Body of pancreas (tissue), 4 donors: ENCODE measurements around the gene CAMKK2. TPM values are rescaled to one million over a fixed set of nuclear protein-coding genes. Genes with fewer than 3 reads are reported as not detected.

ENCODE experiments used
- ATAC-seq: fragments of 150-250 bp; one replicate; pipeline ENCODE4 v1.9.1; 2016
- DNase-seq, 4 donors: peaks; one replicate each; pipeline ENCODE4 v3.0.0-alpha.2; 2019
- H3K27ac ChIP-seq, 4 donors: fragments of 200-600 bp; sonication (generic); 1 replicate in 3 of 4; 2 replicates in 1 of 4; pipeline versions ENCODE4 v1.5.1 to v1.6.1; 2016 to 2019; ENCODE audit warnings: mild to moderate bottlenecking in 1 of 4, mixed read lengths in 1 of 4, moderate library complexity in 1 of 4
- H3K27me3 ChIP-seq, 2 donors: fragments of 200-600 bp; sonication (generic); one replicate each; pipeline ENCODE4 v1.6.0; 2016; ENCODE audit warnings: mild to moderate bottlenecking in 1 of 2
- H3K36me3 ChIP-seq, 2 donors: fragments of 200-600 bp; sonication (generic); replicated peaks in 1 of 2; 2 replicates each; pipeline ENCODE4 v1.5.1; 2016; ENCODE audit warnings: low read depth in 2 of 2; ENCODE audit not compliant: insufficient read depth in 1 of 2
- H3K4me1 ChIP-seq: fragments of 200-600 bp; sonication (generic); one replicate; pipeline ENCODE4 v1.6.0; 2016
- H3K4me3 ChIP-seq, 2 donors: fragments of 200-600 bp; sonication (generic); 1 replicate in 1 of 2; 2 replicates in 1 of 2; pipeline ENCODE4 v1.5.1; 2016 to 2019
- H3K9me3 ChIP-seq, 3 donors: fragments of 200-600 bp; sonication (generic); 1 replicate in 2 of 3; 2 replicates in 1 of 3; pipeline ENCODE4 v1.5.1; 2016
- POLR2A ChIP-seq, 3 donors: fragments of 450-650 bp; IDR thresholded peaks; one replicate each; pipeline ENCODE4 v1.6.1; 2016; ENCODE audit warnings: antibody characterized with exemption in 3 of 3, mild to moderate bottlenecking in 2 of 3
- WGBS, 2 donors: methylation state at CpG; one replicate each; pipeline ENCODE4 v1.1.5; 2017; 5-methylcytosine and 5-hydroxymethylcytosine counted together
- intact Hi-C: fragments of 100-400 bp; cut with DNase I; formaldehyde crosslinking; loops from one replicate; pipeline ENCODE4 v1.15.1; 2023
- total RNA-seq, 2 donors: library from RNA; depleted of rRNA; stranded (reverse); fragments of >200 nt; gene quantifications; one replicate each; pipeline ENCODE4 v1.1.0, GENCODE V29; 2016
- TF ChIP-seq, protein P1 (sequence below), 7 experiments: fragments of 450-650 bp in 4 of 7; fragments of 200-600 bp in 3 of 7; sonication (generic) in 3 of 7; IDR thresholded peaks; one replicate each; pipeline ENCODE4 v1.5.1; 2016 to 2019; ENCODE audit warnings: antibody characterized with exemption in 7 of 7

The CAMKK2 gene
- total RNA-seq, 2 donors from 2014 or later, result 17.4 to 70.5 TPM

DNA sequence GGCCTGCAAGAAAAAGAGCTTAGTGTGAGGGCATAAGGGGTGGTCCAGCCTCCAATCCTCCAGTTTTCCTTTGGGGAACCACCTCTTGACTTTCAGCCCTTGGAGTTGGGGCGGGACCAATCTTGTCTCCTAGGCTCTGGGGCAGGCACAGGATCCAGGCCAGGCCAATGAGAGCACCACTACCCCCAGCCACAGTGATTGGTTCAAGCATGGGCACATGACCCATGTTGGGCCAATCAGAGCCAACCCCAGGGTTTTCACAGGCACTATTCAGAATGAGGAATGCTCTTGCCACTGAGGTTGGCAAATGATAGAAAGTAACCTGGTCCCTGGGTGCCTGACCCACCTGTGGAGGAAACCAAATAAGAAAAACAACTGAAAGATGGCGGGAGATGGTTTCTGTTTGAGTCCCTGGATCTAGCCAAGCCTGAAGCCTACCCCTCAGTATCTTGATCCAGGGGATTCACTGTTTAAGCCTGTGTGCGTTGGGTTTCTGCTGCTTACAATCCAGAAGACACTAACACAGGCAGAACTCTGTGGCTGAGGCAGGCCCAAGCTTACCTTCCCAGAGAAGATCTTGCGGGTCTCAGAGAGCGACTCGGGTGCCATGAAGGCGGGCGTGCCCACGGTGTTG, 43.7 kb downstream of the CAMKK2 start:
- no peaks in the 10 kb centered on the region for H3K4me1 ChIP-seq
- H3K4me3 ChIP-seq, result no peak overlapping the region
- H3K27ac ChIP-seq, result no peak overlapping the region
- peaks cover 0 to 15% of the 10 kb centered on the region in 2 donors for H3K36me3 ChIP-seq
- no peak for ATAC-seq
- no peaks in the 10 kb centered on the region for H3K9me3 ChIP-seq
- intact Hi-C loops, result no loop called here
- DNase-seq, result no peak
- 89 to 98% methylated on average over 9 of the region's 9 CpGs for WGBS, 2 donors
- TF ChIP-seq, protein P1, sequence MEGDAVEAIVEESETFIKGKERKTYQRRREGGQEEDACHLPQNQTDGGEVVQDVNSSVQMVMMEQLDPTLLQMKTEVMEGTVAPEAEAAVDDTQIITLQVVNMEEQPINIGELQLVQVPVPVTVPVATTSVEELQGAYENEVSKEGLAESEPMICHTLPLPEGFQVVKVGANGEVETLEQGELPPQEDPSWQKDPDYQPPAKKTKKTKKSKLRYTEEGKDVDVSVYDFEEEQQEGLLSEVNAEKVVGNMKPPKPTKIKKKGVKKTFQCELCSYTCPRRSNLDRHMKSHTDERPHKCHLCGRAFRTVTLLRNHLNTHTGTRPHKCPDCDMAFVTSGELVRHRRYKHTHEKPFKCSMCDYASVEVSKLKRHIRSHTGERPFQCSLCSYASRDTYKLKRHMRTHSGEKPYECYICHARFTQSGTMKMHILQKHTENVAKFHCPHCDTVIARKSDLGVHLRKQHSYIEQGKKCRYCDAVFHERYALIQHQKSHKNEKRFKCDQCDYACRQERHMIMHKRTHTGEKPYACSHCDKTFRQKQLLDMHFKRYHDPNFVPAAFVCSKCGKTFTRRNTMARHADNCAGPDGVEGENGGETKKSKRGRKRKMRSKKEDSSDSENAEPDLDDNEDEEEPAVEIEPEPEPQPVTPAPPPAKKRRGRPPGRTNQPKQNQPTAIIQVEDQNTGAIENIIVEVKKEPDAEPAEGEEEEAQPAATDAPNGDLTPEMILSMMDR (IDR thresholded peaks at IDR 0.05), result no peak
- TF ChIP-seq POLR2A (IDR thresholded peaks at IDR 0.05), result no peak
- no peaks in the 10 kb centered on the region for H3K27me3 ChIP-seq

DNA sequence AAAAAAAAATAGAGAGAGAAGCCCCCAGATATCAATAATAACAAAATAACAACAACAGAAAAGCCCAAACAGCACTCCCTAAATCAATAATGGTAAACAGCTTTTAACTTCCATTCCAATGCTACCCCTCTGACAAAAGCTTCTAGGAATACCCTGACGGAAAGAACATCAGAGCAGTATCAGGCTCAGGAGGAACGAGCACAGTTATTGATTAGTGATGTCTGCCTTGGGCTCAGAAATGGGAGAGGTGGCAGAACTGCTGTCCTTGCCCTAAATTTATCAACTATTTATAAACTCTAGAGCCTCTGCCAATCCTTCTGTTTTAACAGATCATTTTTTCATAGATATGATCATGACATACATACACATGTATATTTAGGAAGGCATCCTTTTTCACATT, 44.7 kb downstream of the CAMKK2 start:
- H3K4me3 ChIP-seq, result no peak overlapping the region
- H3K9me3 ChIP-seq, result no peaks in the 10 kb centered on the region
- WGBS, 2 donors, result 70 to 95% methylated on average over 2 of the region's 2 CpGs
- DNase-seq (no peak), ATAC-seq (no peak)
- H3K36me3 ChIP-seq, result peaks cover 0 to 15% of the 10 kb centered on the region in 2 donors
- H3K27ac ChIP-seq, result no peak overlapping the region
- H3K27me3 ChIP-seq, result no peaks in the 10 kb centered on the region
- TF ChIP-seq, protein P1 (IDR thresholded peaks at IDR 0.05), result no peak
- TF ChIP-seq POLR2A (IDR thresholded peaks at IDR 0.05), result no peak
- no peaks in the 10 kb centered on the region for H3K4me1 ChIP-seq
- intact Hi-C loops, result no loop called here

DNA sequence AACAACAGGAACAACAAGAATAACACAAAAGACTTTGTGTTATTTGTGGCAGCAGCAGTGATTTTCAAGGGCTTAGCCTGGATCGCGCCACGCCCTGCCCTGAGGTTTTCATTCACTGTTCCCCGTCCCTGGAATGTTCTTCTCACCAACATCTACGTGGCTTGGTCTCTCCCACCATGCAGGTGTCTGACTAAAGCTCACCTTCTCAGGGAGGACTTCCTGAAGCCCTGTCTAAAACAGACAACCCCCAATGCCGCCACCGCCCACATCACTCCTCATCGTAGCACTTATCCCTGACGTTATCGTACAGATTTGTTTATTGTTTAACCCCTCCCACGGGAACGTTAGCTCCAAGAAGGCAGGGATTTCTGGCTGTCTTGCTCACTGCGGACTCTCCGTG, 46.1 kb downstream of the CAMKK2 start:
- DNase-seq (no peak), ATAC-seq (no peak)
- no peak for TF ChIP-seq POLR2A (IDR thresholded peaks at IDR 0.05)
- TF ChIP-seq, protein P1 (IDR thresholded peaks at IDR 0.05), result no peak
- no peaks in the 10 kb centered on the region for H3K9me3 ChIP-seq
- peaks cover 0 to 15% of the 10 kb centered on the region in 2 donors for H3K36me3 ChIP-seq
- WGBS, 2 donors, result 81 to 87% methylated on average over 14 of the region's 14 CpGs
- no peak overlapping the region for H3K27ac ChIP-seq
- H3K4me3 ChIP-seq, result no peak overlapping the region
- intact Hi-C loops, result no loop called here
- no peaks in the 10 kb centered on the region for H3K27me3 ChIP-seq
- no peaks in the 10 kb centered on the region for H3K4me1 ChIP-seq

DNA sequence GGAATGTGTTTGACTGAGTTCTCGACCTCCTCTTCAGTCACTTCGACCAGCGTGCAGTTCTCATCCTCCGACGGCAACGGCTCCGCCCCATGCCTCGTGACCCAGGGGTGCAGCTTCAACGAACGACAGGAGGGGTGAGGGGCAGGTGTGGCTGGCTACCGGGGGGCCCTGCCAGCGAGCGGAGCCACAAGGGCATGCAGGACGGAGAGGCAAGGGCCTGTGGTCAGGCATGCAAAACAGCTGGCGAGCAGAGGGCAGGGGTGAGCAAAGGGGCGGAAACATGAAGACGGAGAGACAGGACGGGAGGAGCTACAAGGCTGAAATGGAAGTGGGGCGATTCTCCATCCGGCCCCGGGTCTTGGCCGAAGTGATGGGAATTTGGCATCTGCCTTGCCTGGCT, 47.9 kb downstream of the CAMKK2 start:
- Histone ChIP-seq H3K36me3 (peaks cover 0 to 15% of the 10 kb centered on the region in 2 donors), H3K4me3 (no peak overlapping the region), H3K9me3 (no peaks in the 10 kb centered on the region), H3K4me1 (no peaks in the 10 kb centered on the region), H3K27ac (no peak overlapping the region), H3K27me3 (no peaks in the 10 kb centered on the region)
- DNase-seq, result no peak
- no peak for TF ChIP-seq POLR2A (IDR thresholded peaks at IDR 0.05)
- TF ChIP-seq, protein P1 (IDR thresholded peaks at IDR 0.05), result no peak
- intact Hi-C loops, result no loop called here
- no peak for ATAC-seq
- 91 to 97% methylated on average over 14 to 21 of the region's 22 CpGs for WGBS, 2 donors
